ENCODE measurements around the gene GABRA5. TPM values are rescaled to one million over a fixed set of nuclear protein-coding genes. Genes with fewer than 3 reads are reported as not detected.

GABRA5 gene
- polyA plus RNA-seq, 3 donors = 0.06 TPM; not detected in 2

- WGBS, 3 donors = 2 to 5% (median 2%) methylated on average over 33 of the region's 33 CpGs
- no peak within 1 kb of the TSS for H3K27ac ChIP-seq (ENCODE audit: low read depth, low read length)
Measured at GRCh38 chr15:26970712-26971210, 103.9 kb downstream of the GABRA5 start, which contains the start of gene GABRG3. Gene GABRG3 (plus strand): TSS chr15:26971181.

DNA sequence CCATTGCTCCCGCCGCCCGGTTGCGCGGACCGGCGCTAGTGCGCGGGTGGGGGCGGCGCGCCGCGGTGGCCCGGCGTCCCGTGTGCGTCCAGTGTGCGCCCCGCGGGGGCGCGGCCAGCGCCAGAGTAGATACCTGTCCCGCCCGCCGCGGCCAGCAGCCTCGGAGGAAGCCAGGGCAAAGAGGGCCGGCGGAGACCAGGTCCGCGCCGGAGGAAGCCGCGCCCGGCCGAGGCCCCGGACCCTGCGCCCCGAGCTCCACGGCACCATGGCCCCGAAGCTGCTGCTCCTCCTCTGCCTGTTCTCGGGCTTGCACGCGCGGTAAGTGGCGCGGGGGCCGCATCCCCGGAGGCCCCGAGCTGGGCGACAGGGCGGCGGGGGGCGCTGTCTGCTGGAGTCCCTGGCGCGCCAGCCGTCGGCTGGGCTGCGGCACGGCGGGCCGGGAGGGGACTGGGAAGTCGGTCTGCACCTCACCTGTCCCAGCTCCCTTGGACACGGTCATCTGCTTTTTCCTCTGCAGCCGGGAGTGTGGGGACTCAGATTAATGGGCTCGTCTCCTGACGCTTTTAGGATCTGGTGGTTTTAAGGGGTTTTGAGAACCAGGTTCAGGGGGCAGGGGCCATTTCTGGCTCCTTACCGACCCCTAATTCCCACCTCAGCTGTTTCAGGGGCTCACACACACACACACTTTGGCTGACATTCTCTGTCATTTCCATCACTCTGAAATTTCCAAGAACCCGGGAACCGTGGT, 104.6 kb downstream of the GABRA5 start:
- 4 to 6% (median 5%) methylated on average over 47 to 72 of the region's 72 CpGs for WGBS, 3 donors
- no peak overlapping the region for H3K27ac ChIP-seq (ENCODE audit: low read depth, low read length)

GRCh38 chr15:26972636-26973035, 105.8 kb downstream of the GABRA5 start:
- 44 to 55% (median 49%) methylated on average over 2 of the region's 2 CpGs for WGBS, 3 donors
- H3K27ac ChIP-seq (ENCODE audit: low read depth, low read length) = no peak overlapping the region

DNA sequence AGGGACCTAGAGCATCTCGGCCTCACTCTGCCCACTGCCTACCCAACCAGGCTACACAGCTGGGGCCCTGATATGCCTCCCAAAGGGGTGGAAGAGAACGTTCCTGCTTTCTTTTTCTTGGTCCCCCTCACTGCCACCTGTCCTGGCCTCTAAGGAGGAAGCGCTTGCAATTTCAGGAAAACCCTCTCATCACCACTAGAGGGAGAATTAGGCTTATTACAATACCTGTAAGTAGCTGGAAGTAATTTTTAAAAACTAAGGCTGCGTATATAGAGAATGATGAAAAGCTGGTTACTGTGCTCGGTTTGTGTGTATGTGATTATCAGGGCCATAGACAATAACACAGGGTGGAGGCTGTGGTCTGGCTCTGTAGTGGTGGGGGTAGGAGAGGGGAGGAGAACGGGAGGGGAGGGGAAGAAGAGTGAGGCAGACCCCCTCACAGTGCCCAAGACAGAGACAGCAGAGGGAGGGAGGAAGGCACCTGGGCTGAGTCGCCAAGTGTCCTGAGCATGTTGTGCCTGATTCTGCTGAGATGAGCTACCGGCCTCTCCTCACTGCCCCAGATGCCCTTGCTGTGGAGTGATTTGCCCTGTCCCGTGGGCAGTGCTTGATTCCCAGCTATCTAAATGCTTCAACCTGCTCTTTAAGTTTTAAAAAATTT, 107.4 kb downstream of the GABRA5 start:
- 13 to 20% (median 13%) methylated on average over 9 of the region's 9 CpGs for WGBS, 3 donors
- no peak overlapping the region for H3K27ac ChIP-seq (ENCODE audit: low read depth, low read length)

- WGBS, 3 donors = 35 to 68% (median 43%) methylated on average over 4 of the region's 4 CpGs
- H3K27ac ChIP-seq (ENCODE audit: low read depth, low read length) = no peak overlapping the region
Measured at GRCh38 chr15:26981492-26981891, 114.6 kb downstream of the GABRA5 start.

- no peak overlapping the region for H3K27ac ChIP-seq (ENCODE audit: low read depth, low read length)
- 67 to 82% (median 80%) methylated on average over 8 of the region's 8 CpGs for WGBS, 3 donors
Measured at GRCh38 chr15:26983822-26984221, 117.0 kb downstream of the GABRA5 start.

- WGBS, 3 donors = 78 to 91% (median 87%) methylated on average over 4 of the region's 4 CpGs
- H3K27ac ChIP-seq (ENCODE audit: low read depth, low read length) = no peak overlapping the region
Measured at GRCh38 chr15:26985050-26985449, 118.2 kb downstream of the GABRA5 start.

GRCh38 chr15:26996250-26996649, 129.4 kb downstream of the GABRA5 start:
- H3K27ac ChIP-seq (ENCODE audit: low read depth, low read length) = no peak overlapping the region
- 83 to 89% (median 89%) methylated on average over 2 of the region's 2 CpGs for WGBS, 3 donors

Other genes starting within 250 kb of the GABRA5 start
- 1 to 10 TPM in 2 of 3 donors, under 1 TPM in 1; 0.34 to 2.1 (median 1.1) TPM for gene GABRB3, start 94.0 kb upstream of the GABRA5 start, polyA plus RNA-seq
- gene GABRG3, start 104.1 kb downstream of the GABRA5 start, polyA plus RNA-seq = not detected